Measurements from ENCODE around the gene LPCAT2. TPM values are rescaled to one million over a fixed set of nuclear protein-coding genes. Genes with fewer than 3 reads are reported as not detected.

The LPCAT2 gene
- total RNA-seq, 2 donors from 2014 or later, result 0.30 to 3.0 TPM

- no peak for ATAC-seq
- no peak overlapping the region for H3K27ac Mint-ChIP-seq
Observed at GRCh38 chr16:55632259-55632658, 123.4 kb downstream of the LPCAT2 start.

GRCh38 chr16:55634193-55634592 lies 125.3 kb downstream of the LPCAT2 start:
- H3K27ac Mint-ChIP-seq, result no peak overlapping the region
- H3K36me3 Mint-ChIP-seq, result no peaks in the 10 kb centered on the region
- H3K9me3 Mint-ChIP-seq, result peaks cover 0 to 6% of the 10 kb centered on the region in 2 donors
- ATAC-seq, result no peak
- DNase-seq (ENCODE audit: low spot score in 2 of 2), result no peak

More at GRCh38 chr16:55632259-55632658, 123.4 kb downstream of the LPCAT2 start:
- peaks cover 0 to 6% of the 10 kb centered on the region in 2 donors for H3K9me3 Mint-ChIP-seq
- no peak for DNase-seq (ENCODE audit: low spot score in 2 of 2)
- no peaks in the 10 kb centered on the region for H3K36me3 Mint-ChIP-seq

Other genes with a start within 250 kb of the LPCAT2 start
- gene IRX6, start 184.9 kb upstream of the LPCAT2 start, total RNA-seq, result not detected
- gene MMP2, start 29.9 kb upstream of the LPCAT2 start, total RNA-seq, result not detected
- not detected for gene CAPNS2, start 57.6 kb downstream of the LPCAT2 start, total RNA-seq
- gene SLC6A2, start 146.9 kb downstream of the LPCAT2 start, total RNA-seq, result not detected